GM19328 (cell line): ENCODE measurements around the gene SDF2.

Source experiments
- ATAC-seq: cut with Tn5 transposase; IDR thresholded peaks from one replicate; pipeline ENCODE4 v1.9.1; 2021; ENCODE audit warnings: mild to moderate bottlenecking, moderate library complexity; ENCODE audit not compliant: unreplicated experiment

Gene SDF2, protein sequence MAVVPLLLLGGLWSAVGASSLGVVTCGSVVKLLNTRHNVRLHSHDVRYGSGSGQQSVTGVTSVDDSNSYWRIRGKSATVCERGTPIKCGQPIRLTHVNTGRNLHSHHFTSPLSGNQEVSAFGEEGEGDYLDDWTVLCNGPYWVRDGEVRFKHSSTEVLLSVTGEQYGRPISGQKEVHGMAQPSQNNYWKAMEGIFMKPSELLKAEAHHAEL

GRCh38 chr17:28661635-28662526 lies at the start of gene SDF2, which contains the start of gene SUPT6H:
SDF2 (minus strand) TSS chr17:28661906; CDS start chr17:28661876, 30 bp downstream.
SUPT6H (plus strand) TSS chr17:28662205; CDS start chr17:28673402, 11,197 bp downstream.
- ATAC-seq, result peak; percentile 86

GRCh38 chr17:28710861-28711722 lies 49.4 kb upstream of the SDF2 start:
- ATAC-seq, result peak; percentile 46

GRCh38 chr17:28707339-28707720 lies 45.6 kb upstream of the SDF2 start:
- ATAC-seq, result no peak

DNA sequence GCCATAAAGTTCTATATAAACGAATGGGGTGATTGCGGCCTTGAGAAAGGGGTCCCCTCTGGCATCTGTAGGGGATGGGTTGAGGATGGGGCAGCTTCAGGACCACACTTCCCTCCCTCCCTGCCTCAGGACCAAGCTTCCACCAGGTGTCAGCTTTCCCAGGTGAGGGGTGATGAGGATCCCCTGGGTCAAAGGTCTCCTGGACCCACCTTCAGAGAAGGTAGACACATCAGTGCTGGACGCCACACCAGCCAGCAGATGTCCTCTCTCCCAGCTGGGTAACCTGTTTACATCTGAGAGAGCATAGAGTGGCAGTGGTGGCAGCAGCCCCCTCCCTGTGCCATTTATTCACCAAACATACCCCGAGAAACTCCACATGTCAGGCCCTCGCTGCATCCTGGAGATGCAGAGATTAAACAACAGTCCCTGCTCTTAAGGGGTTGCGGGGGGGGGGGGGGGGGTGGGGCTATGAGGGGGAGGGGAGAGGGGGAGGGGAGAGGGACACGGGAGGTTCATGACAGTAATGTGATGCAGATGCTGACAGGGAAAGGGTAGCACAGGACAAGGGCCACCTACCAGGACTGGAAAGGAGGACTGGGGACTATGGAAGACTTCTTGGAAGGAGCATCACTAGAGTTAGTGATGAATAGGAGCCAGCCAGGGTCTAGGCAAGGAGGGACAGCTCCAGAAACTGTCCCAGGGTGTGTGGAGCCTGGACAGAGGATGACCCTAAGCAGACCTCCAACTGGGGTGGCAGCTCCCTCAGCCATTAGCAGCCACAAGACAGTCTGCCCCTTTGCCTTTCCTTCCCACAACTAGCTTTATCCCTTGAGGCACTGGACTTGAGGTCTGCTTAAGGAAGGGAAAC lies 45.0 kb upstream of the SDF2 start:
- no peak for ATAC-seq

GRCh38 chr17:28705728-28706334 lies 44.1 kb upstream of the SDF2 start:
- no peak for ATAC-seq

DNA sequence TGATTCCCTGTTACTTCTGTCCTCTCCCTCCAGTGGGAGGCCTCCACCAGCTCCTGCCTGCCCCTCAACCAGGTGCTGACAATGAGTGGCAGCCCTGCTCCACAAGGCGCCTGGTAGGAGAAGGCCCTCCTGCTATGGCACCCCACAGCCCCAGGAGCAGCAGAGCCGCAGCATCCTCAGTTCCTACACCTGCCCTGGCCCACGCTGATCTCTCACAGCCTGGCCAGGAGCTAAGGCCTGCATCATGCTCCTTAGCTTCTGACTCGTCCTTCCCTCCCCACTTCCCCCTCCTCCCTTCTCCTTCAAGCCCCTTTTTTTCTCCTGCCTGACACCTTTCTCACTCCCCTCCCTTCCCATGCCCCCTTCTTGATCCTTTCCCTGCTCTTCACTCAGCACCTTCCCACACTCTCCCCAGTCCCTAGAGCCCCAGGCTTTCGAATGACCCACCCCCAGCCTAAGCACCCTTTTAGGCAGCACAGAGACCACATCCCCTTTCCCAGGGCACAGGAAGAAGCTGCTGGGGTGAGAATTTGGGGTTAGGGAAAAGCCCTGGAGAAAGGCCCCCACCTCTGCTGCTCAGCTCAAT lies 43.5 kb upstream of the SDF2 start:
- ATAC-seq, result no peak

- ATAC-seq, result no peak
Observed at GRCh38 chr17:28704219-28704858, 42.6 kb upstream of the SDF2 start.

DNA sequence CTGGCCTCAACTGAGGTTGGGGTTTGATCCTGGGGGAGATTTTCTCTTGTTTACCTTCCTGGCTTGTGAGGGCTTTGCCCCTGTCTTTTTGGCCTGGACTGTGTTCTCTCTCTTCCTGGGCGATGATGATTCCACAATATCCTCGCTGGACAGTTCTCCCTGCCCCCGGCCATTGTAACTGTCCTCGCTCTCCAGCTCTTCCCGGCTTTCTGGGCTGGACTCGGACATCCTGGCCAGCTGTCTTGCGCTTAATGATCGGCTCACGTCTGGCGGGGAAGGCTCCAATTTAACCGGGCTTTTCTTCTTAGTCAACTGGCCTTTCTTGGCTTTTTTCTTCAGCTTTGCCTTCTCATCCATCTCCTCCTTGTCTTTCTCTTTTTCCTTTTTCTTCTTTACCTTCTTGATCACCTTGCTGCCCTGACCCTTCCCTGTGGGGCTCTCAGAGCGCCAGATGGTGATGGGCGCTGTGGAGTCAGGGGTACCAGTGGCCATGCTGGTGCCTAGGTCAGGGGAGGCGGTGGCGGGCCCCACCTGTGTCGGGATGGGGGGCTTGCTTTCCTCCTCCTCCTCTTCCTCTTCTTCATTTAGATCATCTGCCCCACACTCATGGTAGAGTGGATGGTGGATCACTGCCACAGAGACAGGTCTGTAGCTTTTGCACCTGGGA lies 42.0 kb upstream of the SDF2 start:
- ATAC-seq, result no peak

GRCh38 chr17:28702752-28703150 lies 41.0 kb upstream of the SDF2 start:
- ATAC-seq, result no peak

DNA sequence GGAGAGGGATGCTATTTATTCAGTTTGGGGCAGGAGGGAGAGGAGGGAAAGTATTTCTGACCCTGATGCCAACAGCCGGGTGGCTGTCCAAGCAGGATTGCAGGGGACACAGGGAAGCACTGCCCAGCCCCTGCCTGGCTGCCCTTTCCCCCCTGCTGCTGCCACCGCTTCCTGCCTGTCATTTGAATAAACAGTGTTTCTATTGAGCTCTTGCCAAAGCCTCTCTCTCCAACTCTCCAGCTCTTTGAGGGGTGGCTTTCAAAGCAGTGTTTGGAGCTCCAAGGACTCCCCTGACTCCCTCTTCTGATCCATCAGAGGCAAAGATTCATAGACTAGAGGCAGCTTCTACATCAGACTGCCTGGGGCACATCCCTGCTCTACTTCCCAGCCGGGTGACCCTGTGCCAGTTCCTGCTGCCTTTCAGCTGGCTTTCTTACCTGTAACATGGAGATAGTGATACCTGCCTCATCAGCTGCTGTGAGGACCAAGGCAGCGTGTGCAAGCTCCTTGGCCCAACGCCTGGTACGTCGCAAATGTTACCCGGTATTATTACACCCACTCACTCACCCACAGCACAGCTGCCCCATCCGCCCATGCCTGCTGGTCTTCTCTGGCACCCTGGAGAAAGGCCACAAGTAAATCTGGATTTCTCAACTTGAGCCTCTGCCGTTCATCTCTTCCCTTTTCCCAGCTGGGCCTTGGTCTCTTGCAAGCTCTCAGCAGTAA lies 40.5 kb upstream of the SDF2 start:
- no peak for ATAC-seq

DNA sequence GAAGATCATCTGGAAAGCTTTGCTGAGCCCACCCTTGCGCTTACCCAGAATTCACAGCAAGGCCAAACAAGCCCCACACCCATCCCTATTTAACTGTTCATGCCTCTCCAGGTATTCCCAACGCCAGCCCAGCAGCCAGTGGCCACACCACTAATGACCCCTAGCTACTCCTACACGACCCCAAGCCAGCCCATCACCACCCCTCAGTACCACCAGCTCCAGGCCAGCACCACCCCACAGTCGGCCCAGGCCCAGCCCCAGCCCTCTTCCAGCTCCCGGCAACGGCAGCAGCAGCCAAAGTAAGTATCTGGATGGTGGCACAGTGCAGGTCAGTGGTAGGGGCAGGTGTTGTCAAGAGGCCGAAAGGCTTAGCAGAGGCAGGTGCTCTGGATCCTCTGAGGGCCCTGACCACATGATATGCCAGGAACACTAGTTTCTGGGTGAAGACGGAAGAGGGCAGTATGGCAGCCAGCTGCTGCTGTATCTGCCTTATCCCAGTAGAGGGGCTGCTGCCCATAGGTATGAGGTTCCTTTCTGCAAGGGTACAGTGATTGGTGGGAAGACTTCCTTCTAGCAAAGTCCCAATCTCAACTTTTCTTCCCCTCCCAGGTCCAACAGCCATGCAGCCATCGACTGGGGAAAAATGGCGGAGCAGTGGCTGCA lies 39.3 kb upstream of the SDF2 start:
- no peak for ATAC-seq

- no peak for ATAC-seq
Observed at GRCh38 chr17:28700278-28700677, 38.6 kb upstream of the SDF2 start.

DNA sequence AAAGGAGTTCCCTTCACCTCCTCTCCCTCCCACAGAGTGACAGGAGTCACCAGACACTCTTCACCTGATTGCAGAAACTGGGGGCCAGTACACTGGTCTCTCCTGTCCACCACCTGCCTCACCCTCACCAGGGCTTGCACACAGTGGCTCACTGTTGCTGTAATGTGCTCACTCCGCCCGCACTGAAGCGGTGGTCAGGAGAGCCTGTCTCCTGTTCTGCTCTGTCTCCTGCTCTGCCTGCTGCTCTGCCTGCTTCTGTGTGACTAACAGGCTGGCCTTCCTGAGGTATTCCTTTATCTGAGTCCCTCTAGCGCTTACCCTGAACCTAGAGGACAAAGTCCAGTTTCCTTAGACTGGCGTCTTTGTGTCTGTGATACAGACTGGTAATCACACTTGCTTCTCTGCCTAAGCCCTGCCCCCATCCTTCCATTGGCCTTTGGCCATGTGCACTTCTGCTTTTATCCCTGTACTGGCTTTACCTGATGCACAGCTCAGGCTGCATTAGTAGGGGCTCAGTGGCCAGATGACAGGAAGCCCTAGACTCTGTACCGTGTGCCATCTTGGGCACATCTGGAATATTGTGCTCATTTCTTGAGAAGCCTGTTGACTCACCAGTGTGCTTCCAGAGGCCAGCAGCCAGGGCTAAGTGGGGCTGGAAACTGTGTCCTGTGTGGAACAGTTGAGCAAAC lies 36.7 kb upstream of the SDF2 start:
- ATAC-seq, result no peak

DNA sequence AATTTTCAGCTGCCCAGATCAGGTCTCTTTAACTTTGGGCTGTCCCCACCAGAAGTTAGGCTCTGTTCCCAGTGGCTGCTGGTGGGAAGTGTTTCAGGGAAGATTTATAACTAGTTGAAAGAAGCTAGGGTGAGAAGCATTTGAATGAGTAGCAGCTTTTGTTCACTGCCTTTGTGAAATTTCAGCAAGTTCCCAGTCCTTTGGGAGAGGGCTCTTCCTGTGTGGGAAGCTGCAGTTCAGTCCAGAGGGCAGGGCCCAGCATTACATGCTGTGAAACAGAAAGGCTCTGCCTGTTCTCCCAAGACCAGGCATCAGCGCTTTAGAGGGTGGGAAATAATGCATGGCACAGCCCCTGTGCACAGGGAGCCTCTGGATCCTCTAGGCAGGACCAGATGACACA lies 32.2 kb upstream of the SDF2 start:
- no peak for ATAC-seq

- no peak for ATAC-seq
Observed at GRCh38 chr17:28689011-28689410, 27.3 kb upstream of the SDF2 start.

DNA sequence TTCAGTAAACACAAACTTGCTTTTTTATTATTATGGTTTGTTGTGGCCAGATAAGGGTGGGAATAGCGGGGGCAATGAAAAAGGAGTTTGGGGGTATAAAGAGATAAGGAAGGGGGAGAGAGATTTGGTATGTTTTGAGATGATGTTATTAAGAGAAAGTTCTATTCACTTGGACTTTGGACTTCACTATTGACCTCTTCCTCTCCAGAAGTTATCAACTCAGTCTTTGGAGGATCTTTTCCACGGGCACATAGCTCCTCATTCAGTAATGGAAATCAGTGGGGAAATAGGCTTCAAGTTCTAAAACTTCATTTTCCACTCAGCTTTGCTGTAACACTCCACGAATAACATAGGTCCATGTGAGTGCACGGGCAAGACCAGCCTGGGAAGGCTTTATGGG lies 26.8 kb upstream of the SDF2 start:
- no peak for ATAC-seq

DNA sequence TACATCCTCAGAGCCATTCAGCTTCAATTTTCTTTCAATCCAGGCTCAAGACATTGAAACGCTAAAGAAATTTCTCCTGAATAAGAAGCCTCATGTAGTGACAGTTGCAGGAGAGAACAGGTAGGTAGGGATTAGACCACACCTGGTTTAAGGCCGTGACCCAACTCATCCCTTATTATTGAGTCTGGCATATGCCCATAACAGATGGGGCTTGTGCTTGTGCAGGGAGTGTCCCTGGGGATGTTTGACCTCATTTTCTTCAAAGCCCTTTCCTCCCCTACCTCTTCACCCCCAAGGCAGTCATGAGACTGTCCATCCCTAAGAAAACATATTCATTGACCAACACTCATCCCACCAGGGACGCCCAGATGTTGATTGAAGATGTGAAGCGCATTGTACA lies 24.6 kb upstream of the SDF2 start:
- no peak for ATAC-seq
